ENCODE measurements around the gene MTARC1.

DNA sequence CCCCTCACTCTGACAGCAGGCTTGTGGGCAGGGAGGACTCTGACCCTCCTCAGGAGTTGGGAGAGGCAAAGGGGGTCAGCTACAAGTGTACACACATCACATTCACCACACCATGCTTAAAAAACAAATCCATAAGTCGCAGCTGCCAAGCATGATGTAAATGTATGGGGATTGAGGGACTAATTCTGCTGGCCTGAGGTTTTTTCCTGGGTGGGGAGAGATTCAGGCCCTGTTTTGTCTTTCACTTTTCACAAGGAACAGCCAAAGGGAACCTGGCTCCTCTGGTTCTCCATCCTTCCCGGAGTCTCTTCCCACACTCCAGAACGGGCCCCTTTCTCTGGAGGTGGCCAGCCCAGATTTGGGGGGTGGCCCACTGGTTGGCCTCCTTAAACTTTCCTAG lies 39.9 kb upstream of the MTARC1 start:
- TF ChIP-seq, protein P1, sequence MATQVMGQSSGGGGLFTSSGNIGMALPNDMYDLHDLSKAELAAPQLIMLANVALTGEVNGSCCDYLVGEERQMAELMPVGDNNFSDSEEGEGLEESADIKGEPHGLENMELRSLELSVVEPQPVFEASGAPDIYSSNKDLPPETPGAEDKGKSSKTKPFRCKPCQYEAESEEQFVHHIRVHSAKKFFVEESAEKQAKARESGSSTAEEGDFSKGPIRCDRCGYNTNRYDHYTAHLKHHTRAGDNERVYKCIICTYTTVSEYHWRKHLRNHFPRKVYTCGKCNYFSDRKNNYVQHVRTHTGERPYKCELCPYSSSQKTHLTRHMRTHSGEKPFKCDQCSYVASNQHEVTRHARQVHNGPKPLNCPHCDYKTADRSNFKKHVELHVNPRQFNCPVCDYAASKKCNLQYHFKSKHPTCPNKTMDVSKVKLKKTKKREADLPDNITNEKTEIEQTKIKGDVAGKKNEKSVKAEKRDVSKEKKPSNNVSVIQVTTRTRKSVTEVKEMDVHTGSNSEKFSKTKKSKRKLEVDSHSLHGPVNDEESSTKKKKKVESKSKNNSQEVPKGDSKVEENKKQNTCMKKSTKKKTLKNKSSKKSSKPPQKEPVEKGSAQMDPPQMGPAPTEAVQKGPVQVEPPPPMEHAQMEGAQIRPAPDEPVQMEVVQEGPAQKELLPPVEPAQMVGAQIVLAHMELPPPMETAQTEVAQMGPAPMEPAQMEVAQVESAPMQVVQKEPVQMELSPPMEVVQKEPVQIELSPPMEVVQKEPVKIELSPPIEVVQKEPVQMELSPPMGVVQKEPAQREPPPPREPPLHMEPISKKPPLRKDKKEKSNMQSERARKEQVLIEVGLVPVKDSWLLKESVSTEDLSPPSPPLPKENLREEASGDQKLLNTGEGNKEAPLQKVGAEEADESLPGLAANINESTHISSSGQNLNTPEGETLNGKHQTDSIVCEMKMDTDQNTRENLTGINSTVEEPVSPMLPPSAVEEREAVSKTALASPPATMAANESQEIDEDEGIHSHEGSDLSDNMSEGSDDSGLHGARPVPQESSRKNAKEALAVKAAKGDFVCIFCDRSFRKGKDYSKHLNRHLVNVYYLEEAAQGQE (IDR thresholded peaks at IDR 0.05; ENCODE audit: insufficient replicate concordance, low read depth), result no peak
- TF ChIP-seq, protein P2, sequence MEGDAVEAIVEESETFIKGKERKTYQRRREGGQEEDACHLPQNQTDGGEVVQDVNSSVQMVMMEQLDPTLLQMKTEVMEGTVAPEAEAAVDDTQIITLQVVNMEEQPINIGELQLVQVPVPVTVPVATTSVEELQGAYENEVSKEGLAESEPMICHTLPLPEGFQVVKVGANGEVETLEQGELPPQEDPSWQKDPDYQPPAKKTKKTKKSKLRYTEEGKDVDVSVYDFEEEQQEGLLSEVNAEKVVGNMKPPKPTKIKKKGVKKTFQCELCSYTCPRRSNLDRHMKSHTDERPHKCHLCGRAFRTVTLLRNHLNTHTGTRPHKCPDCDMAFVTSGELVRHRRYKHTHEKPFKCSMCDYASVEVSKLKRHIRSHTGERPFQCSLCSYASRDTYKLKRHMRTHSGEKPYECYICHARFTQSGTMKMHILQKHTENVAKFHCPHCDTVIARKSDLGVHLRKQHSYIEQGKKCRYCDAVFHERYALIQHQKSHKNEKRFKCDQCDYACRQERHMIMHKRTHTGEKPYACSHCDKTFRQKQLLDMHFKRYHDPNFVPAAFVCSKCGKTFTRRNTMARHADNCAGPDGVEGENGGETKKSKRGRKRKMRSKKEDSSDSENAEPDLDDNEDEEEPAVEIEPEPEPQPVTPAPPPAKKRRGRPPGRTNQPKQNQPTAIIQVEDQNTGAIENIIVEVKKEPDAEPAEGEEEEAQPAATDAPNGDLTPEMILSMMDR (IDR thresholded peaks at IDR 0.05; ENCODE audit: insufficient read depth, low read length), result no peak
